SK-N-SH (cell line): ENCODE measurements around the gene TPSAB1. TPM values are rescaled to one million over a fixed set of nuclear protein-coding genes. Genes with fewer than 3 reads are reported as not detected.

Experiments used
- CTCF ChIA-PET: fragments of 300-600, 350-600 bp; formaldehyde crosslinking; extraction: SDS; loops from one replicate; lab custom pipeline; 2021; lab: Yijun Ruan, JAX
- POLR2A ChIA-PET: fragments of 350-600 bp; sonication (Branson Sonifier 250); formaldehyde crosslinking; extraction: SDS; loops from one replicate; lab custom pipeline; 2020; ENCODE audit warnings: antibody characterized with exemption, inconsistent platforms; lab: Yijun Ruan, JAX
- DNase-seq: peaks from one replicate; pipeline ENCODE4 v3.0.0; 2012
- H2AFZ ChIP-seq: fragments of 200-600 bp; sonication (generic); 2 replicates; pipeline ENCODE4 v1.8.1; 2016; ENCODE audit warnings: antibody characterized with exemption, mild to moderate bottlenecking, low read depth
- H3F3A ChIP-seq: fragments of 200-600 bp; sonication (generic); replicated peaks from 2 replicates; pipeline ENCODE3; 2016; ENCODE audit warnings: antibody characterized with exemption, mild to moderate bottlenecking; ENCODE audit not compliant: insufficient read depth
- H3K27ac ChIP-seq, 2 experiments: fragments of 200-500 bp in 1 of 2; fragments of 200-600 bp in 1 of 2; sonication (Bioruptor generic) in 1 of 2; sonication (generic), shearing (Covaris generic) in 1 of 2; 2 replicates each; pipeline versions ENCODE4 v1.5.1 to v1.6.1; 2014 to 2016; ENCODE audit warnings: low read depth in 2 of 2, inconsistent platforms in 1 of 2, low read length in 1 of 2, mild to moderate bottlenecking in 1 of 2, mixed read lengths in 1 of 2
- H3K27me3 ChIP-seq: fragments of 200-600 bp; sonication (generic), shearing (Covaris generic); 2 replicates; pipeline ENCODE4 v1.6.1; 2016; ENCODE audit warnings: mixed run types; ENCODE audit not compliant: insufficient read depth
- H3K36me3 ChIP-seq, 2 experiments: fragments of 200-500 bp in 1 of 2; fragments of 200-600 bp in 1 of 2; sonication (Bioruptor generic) in 1 of 2; sonication (generic) in 1 of 2; replicated peaks in 1 of 2; 2 replicates each; pipeline versions ENCODE3 to v1.5.1; 2014 to 2016; ENCODE audit warnings: low read length in 1 of 2, mild to moderate bottlenecking in 1 of 2; ENCODE audit not compliant: insufficient read depth in 2 of 2, control insufficient read depth in 1 of 2
- H3K4me1 ChIP-seq, 2 experiments: fragments of 200-500 bp in 1 of 2; fragments of 200-600 bp in 1 of 2; sonication (Bioruptor generic) in 1 of 2; sonication (generic), shearing (Covaris generic) in 1 of 2; 2 replicates each; pipeline versions ENCODE4 v1.5.1 to v1.6.1; 2014 to 2016; ENCODE audit warnings: low read depth in 1 of 2, low read length in 1 of 2, mixed run types in 1 of 2; ENCODE audit not compliant: insufficient read depth in 2 of 2, control insufficient read depth in 1 of 2
- H3K4me2 ChIP-seq: fragments of 200-600 bp; sonication (generic), shearing (Covaris generic); 2 replicates; pipeline ENCODE4 v1.6.1; 2017; ENCODE audit warnings: mixed run types
- H3K4me3 ChIP-seq, 2 experiments: fragments of 200-500 bp in 1 of 2; fragments of 200-600 bp in 1 of 2; sonication (Bioruptor generic) in 1 of 2; sonication (generic), shearing (Covaris generic) in 1 of 2; 2 replicates each; pipeline versions ENCODE4 v1.5.1 to v1.8.1; 2014 to 2016; ENCODE audit warnings: low read depth in 2 of 2, inconsistent platforms in 1 of 2, low read length in 1 of 2, mild to moderate bottlenecking in 1 of 2, mixed read lengths in 1 of 2, moderate library complexity in 1 of 2
- H3K79me2 ChIP-seq: fragments of 200-600 bp; sonication (generic); 2 replicates; pipeline ENCODE4 v1.8.1; 2017; ENCODE audit warnings: mild to moderate bottlenecking; ENCODE audit not compliant: insufficient read depth
- H3K9ac ChIP-seq: fragments of 200-600 bp; sonication (generic); 2 replicates; pipeline ENCODE4 v1.6.1; 2017; ENCODE audit warnings: mixed run types
- H3K9me2 ChIP-seq: fragments of 200-600 bp; sonication (generic); 2 replicates; pipeline ENCODE4 v1.6.1; 2017; ENCODE audit warnings: mixed run types
- H3K9me3 ChIP-seq: fragments of 200-600 bp; sonication (generic); 2 replicates; pipeline ENCODE4 v1.6.1; 2017; ENCODE audit warnings: mixed run types, mild to moderate bottlenecking, moderate library complexity
- H4K20me1 ChIP-seq: fragments of 200-600 bp; sonication (generic); 2 replicates; pipeline ENCODE4 v1.6.1; 2017; ENCODE audit warnings: mild to moderate bottlenecking, mixed run types; ENCODE audit not compliant: insufficient read depth
- ELF1 ChIP-seq: IDR thresholded peaks from 2 replicates; pipeline ENCODE4 v1.4.0; 2012
- EP300 ChIP-seq, 2 experiments: IDR thresholded peaks; 2 replicates each; pipeline versions ENCODE4 v1.4.0 to v1.6.1; 2012; ENCODE audit warnings: borderline replicate concordance in 1 of 2, low read depth in 1 of 2, low read length in 1 of 2
- FOSL2 ChIP-seq: IDR thresholded peaks from 2 replicates; pipeline ENCODE4 v1.4.0; 2012; ENCODE audit warnings: low read depth, mild to moderate bottlenecking, moderate library complexity, borderline replicate concordance
- FOXJ3 ChIP-seq: sonication (generic); formaldehyde crosslinking; IDR thresholded peaks from 2 replicates; pipeline ENCODE4 v1.5.1; 2020; ENCODE audit warnings: mild to moderate bottlenecking, missing genetic modification reagents
- FOXM1 ChIP-seq: IDR thresholded peaks from 2 replicates; pipeline ENCODE4 v1.4.0; 2012; ENCODE audit warnings: low read depth, mild to moderate bottlenecking
- GABPA ChIP-seq: IDR thresholded peaks from 2 replicates; pipeline ENCODE4 v1.4.0; 2012; ENCODE audit warnings: low read depth, mild to moderate bottlenecking
- GATA2 ChIP-seq: sonication (generic); formaldehyde crosslinking; IDR thresholded peaks from 2 replicates; pipeline ENCODE4 v1.5.0; 2020; ENCODE audit warnings: mild to moderate bottlenecking, missing genetic modification reagents
- JUND ChIP-seq: IDR thresholded peaks from 2 replicates; pipeline ENCODE4 v1.4.0; 2012
- MXI1 ChIP-seq: IDR thresholded peaks from 2 replicates; pipeline ENCODE4 v1.6.1; 2012; ENCODE audit warnings: mild to moderate bottlenecking, low read depth, low read length, improper control_type of control experiment
- NFIC ChIP-seq: IDR thresholded peaks from 2 replicates; pipeline ENCODE4 v1.4.0; 2012; ENCODE audit warnings: borderline replicate concordance
- RAD21 ChIP-seq: IDR thresholded peaks from 2 replicates; pipeline ENCODE4 v1.6.1; 2012; ENCODE audit warnings: mild to moderate bottlenecking, low read length
- RCOR1 ChIP-seq: fragments of 150-350 bp; IDR thresholded peaks from 2 replicates; pipeline ENCODE4 v1.6.1; 2017; ENCODE audit warnings: antibody characterized with exemption, low read length
- RFX5 ChIP-seq: IDR thresholded peaks from 2 replicates; pipeline ENCODE4 v1.6.1; 2012; ENCODE audit warnings: mild to moderate bottlenecking, improper control_type of control experiment, low read length
- SMC3 ChIP-seq: IDR thresholded peaks from 2 replicates; pipeline ENCODE4 v1.6.1; 2012; ENCODE audit warnings: low read depth, low read length, improper control_type of control experiment
- TAF1 ChIP-seq: IDR thresholded peaks from 2 replicates; pipeline ENCODE4 v1.6.1; 2012; ENCODE audit warnings: low read depth, mild to moderate bottlenecking, low read length, moderate library complexity, borderline replicate concordance
- TCF12 ChIP-seq: IDR thresholded peaks from 2 replicates; pipeline ENCODE4 v1.4.0; 2012
- WGBS: methylation state at CpG from one replicate; pipeline ENCODE4 v1.1.6; 2017; ENCODE audit warnings: low lambda C conversion rate; 5-methylcytosine and 5-hydroxymethylcytosine counted together
- polyA plus RNA-seq, 3 experiments: library from polyadenylated mRNA; depleted of rRNA; stranded (reverse); fragments of >200 nt; gene quantifications; 2 replicates each; pipeline ENCODE4 v1.2.3, GENCODE V29; 2012
- TF ChIP-seq, protein P1 (sequence below): IDR thresholded peaks from 2 replicates; pipeline ENCODE4 v1.4.0; 2012; ENCODE audit warnings: low read depth, borderline replicate concordance
- TF ChIP-seq, protein P2 (sequence below): IDR thresholded peaks from 2 replicates; pipeline ENCODE4 v1.6.1; 2012; ENCODE audit warnings: mild to moderate bottlenecking, low read depth, low read length, moderate library complexity
- TF ChIP-seq, protein P3 (sequence below): fragments of 200-600 bp; sonication (generic); IDR thresholded peaks from 2 replicates; pipeline ENCODE4 v1.6.1; 2017; ENCODE audit warnings: antibody characterized with exemption, mild to moderate bottlenecking, moderate library complexity
- TF ChIP-seq, protein P4 (sequence below): fragments of 150-350 bp; IDR thresholded peaks from 2 replicates; pipeline ENCODE4 v1.6.1; 2016; ENCODE audit warnings: mild to moderate bottlenecking, low read depth, low read length

TPSAB1 gene
- polyA plus RNA-seq, 1 of the 3 experiments (the other 2 are of a cell fraction), result not detected

DNA sequence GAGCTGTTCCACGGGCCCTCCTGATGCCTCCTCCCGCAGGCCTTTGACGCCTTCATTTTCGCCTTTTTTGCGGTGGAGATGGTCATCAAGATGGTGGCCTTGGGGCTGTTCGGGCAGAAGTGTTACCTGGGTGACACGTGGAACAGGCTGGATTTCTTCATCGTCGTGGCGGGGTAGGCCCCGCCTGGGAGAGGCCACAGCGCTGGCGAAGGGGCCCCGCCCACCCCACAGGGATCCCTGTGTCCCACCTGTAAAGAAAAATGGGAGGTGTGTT, 45.2 kb upstream of the TPSAB1 start:
- no peaks in the 10 kb centered on the region for H3K9me2 ChIP-seq
- 47% methylated on average over 6 of the region's 14 CpGs for WGBS
- no peak for DNase-seq
- no peak overlapping the region for H3K27ac ChIP-seq
- peaks cover 8% of the 10 kb centered on the region; the same call in 1 of the 2 replicates for H4K20me1 ChIP-seq
- no peak overlapping the region for H3K4me3 ChIP-seq
- H3K9ac ChIP-seq, result no peak overlapping the region
- H3K4me1 ChIP-seq, result no peaks in the 10 kb centered on the region; a peak in 1 of 4 replicates
- H2AFZ ChIP-seq, result no peak overlapping the region
- H3K9me3 ChIP-seq, result no peaks in the 10 kb centered on the region
- H3F3A ChIP-seq, result no peaks in the 10 kb centered on the region
- POLR2A ChIA-PET, result no interaction called here
- no peaks in the 10 kb centered on the region for H3K36me3 ChIP-seq
- H3K4me2 ChIP-seq, result no peak overlapping the region
- no peaks in the 10 kb centered on the region for H3K79me2 ChIP-seq
- CTCF ChIA-PET, result interaction anchor here (1.0 to 1.5 kb wide), 3 partner anchors 11 to 69 kb away, joined by 3 to 5 read pairs (median 3); no protein-coding TSS in a partner anchor
- TF ChIP-seq, protein P1, sequence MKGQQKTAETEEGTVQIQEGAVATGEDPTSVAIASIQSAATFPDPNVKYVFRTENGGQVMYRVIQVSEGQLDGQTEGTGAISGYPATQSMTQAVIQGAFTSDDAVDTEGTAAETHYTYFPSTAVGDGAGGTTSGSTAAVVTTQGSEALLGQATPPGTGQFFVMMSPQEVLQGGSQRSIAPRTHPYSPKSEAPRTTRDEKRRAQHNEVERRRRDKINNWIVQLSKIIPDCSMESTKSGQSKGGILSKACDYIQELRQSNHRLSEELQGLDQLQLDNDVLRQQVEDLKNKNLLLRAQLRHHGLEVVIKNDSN, result no peak
- TF ChIP-seq EP300 (IDR thresholded peaks at IDR 0.05; ENCODE audit: borderline replicate concordance in 1 of 2, low read depth in 1 of 2, low read length in 1 of 2), result no peak
- no peak for TF ChIP-seq RCOR1
- no peak for TF ChIP-seq FOSL2
- TF ChIP-seq GATA2, result no peak
- TF ChIP-seq, protein P2, sequence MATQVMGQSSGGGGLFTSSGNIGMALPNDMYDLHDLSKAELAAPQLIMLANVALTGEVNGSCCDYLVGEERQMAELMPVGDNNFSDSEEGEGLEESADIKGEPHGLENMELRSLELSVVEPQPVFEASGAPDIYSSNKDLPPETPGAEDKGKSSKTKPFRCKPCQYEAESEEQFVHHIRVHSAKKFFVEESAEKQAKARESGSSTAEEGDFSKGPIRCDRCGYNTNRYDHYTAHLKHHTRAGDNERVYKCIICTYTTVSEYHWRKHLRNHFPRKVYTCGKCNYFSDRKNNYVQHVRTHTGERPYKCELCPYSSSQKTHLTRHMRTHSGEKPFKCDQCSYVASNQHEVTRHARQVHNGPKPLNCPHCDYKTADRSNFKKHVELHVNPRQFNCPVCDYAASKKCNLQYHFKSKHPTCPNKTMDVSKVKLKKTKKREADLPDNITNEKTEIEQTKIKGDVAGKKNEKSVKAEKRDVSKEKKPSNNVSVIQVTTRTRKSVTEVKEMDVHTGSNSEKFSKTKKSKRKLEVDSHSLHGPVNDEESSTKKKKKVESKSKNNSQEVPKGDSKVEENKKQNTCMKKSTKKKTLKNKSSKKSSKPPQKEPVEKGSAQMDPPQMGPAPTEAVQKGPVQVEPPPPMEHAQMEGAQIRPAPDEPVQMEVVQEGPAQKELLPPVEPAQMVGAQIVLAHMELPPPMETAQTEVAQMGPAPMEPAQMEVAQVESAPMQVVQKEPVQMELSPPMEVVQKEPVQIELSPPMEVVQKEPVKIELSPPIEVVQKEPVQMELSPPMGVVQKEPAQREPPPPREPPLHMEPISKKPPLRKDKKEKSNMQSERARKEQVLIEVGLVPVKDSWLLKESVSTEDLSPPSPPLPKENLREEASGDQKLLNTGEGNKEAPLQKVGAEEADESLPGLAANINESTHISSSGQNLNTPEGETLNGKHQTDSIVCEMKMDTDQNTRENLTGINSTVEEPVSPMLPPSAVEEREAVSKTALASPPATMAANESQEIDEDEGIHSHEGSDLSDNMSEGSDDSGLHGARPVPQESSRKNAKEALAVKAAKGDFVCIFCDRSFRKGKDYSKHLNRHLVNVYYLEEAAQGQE, result no peak
- no peak for TF ChIP-seq FOXJ3 (CRISPR knock-in tag)
- no peak for TF ChIP-seq SMC3
- TF ChIP-seq, protein P3, sequence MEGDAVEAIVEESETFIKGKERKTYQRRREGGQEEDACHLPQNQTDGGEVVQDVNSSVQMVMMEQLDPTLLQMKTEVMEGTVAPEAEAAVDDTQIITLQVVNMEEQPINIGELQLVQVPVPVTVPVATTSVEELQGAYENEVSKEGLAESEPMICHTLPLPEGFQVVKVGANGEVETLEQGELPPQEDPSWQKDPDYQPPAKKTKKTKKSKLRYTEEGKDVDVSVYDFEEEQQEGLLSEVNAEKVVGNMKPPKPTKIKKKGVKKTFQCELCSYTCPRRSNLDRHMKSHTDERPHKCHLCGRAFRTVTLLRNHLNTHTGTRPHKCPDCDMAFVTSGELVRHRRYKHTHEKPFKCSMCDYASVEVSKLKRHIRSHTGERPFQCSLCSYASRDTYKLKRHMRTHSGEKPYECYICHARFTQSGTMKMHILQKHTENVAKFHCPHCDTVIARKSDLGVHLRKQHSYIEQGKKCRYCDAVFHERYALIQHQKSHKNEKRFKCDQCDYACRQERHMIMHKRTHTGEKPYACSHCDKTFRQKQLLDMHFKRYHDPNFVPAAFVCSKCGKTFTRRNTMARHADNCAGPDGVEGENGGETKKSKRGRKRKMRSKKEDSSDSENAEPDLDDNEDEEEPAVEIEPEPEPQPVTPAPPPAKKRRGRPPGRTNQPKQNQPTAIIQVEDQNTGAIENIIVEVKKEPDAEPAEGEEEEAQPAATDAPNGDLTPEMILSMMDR, result no peak
- TF ChIP-seq RAD21, result no peak
- no peak for TF ChIP-seq MXI1
- TF ChIP-seq ELF1, result no peak
- TF ChIP-seq TAF1, result no peak
- no peak for TF ChIP-seq TCF12
- no peak for TF ChIP-seq RFX5
- TF ChIP-seq GABPA, result no peak
- TF ChIP-seq NFIC, result no peak
- TF ChIP-seq FOXM1, result no peak
- TF ChIP-seq, protein P4, sequence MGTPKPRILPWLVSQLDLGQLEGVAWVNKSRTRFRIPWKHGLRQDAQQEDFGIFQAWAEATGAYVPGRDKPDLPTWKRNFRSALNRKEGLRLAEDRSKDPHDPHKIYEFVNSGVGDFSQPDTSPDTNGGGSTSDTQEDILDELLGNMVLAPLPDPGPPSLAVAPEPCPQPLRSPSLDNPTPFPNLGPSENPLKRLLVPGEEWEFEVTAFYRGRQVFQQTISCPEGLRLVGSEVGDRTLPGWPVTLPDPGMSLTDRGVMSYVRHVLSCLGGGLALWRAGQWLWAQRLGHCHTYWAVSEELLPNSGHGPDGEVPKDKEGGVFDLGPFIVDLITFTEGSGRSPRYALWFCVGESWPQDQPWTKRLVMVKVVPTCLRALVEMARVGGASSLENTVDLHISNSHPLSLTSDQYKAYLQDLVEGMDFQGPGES, result no peak
- TF ChIP-seq JUND, result no peak
- TF ChIP-seq, all 33 proteins: peak for 0
- peaks cover 36% of the 10 kb centered on the region for H3K27me3 ChIP-seq
